Gastrocnemius medialis (tissue), 4 donors: ENCODE results near the gene MBTPS1. TPM values are rescaled to one million over a fixed set of nuclear protein-coding genes. Genes with fewer than 3 reads are reported as not detected.
"Not testable (repeated sequence)": the region's sequence is repeated elsewhere in the genome, so short reads cannot be mapped to it uniquely, and the experiment has no call there.

Source experiments
- ATAC-seq, 2 donors: fragments of 150-250 bp; one replicate each; pipeline ENCODE4 v1.9.1; 2016
- DNase-seq, 2 donors: peaks; one replicate each; pipeline ENCODE4 v3.0.0-alpha.2; 2019
- H3K27ac ChIP-seq, 4 donors: fragments of 200-600 bp; sonication (generic); 1 replicate in 1 of 4; 2 replicates in 3 of 4; pipeline ENCODE4 v1.5.1; 2016 to 2018; ENCODE audit warnings: mild to moderate bottlenecking in 2 of 4, moderate library complexity in 1 of 4
- H3K27me3 ChIP-seq, 3 donors: fragments of 200-600 bp; sonication (generic) in 2 of 3; 1 replicate in 1 of 3; 2 replicates in 2 of 3; pipeline versions ENCODE4 v1.5.1 to v1.6.0; 2016 to 2019; ENCODE audit warnings: mild to moderate bottlenecking in 1 of 3, moderate library complexity in 1 of 3
- H3K36me3 ChIP-seq, 2 donors: fragments of 200-600 bp; sonication (generic) in 1 of 2; one replicate each; pipeline ENCODE4 v1.5.1; 2017 to 2018
- H3K4me1 ChIP-seq, 2 donors: fragments of 200-600 bp; sonication (generic) in 1 of 2; one replicate each; pipeline ENCODE4 v1.5.1; 2016 to 2017; ENCODE audit warnings: mild to moderate bottlenecking in 2 of 2
- H3K4me3 ChIP-seq, 4 donors: fragments of 200-600 bp; sonication (generic) in 3 of 4; 1 replicate in 1 of 4; 2 replicates in 3 of 4; pipeline ENCODE4 v1.5.1; 2016 to 2019; ENCODE audit warnings: mild to moderate bottlenecking in 2 of 4
- H3K9me3 ChIP-seq, 3 donors: fragments of 200-600 bp; sonication (generic) in 2 of 3; 1 replicate in 1 of 3; 2 replicates in 2 of 3; pipeline ENCODE4 v1.5.1; 2016 to 2019
- POLR2A ChIP-seq, 2 donors: fragments of 450-650 bp; IDR thresholded peaks; one replicate each; pipeline ENCODE4 v1.6.1; 2017; ENCODE audit warnings: antibody characterized with exemption in 2 of 2, mild to moderate bottlenecking in 2 of 2, moderate library complexity in 2 of 2
- in situ Hi-C, 4 donors: fragments of 200-750 bp; cut with MboI; loops; one replicate each; pipeline versions ENCODE4 v1.15.0 to v1.8.0; 2017; ENCODE audit warnings: low sequenced_read_pairs in 4 of 4
- intact Hi-C: fragments of 100-400 bp; cut with DNase I; formaldehyde crosslinking; loops from one replicate; pipeline ENCODE4 v1.15.1; 2023; ENCODE audit warnings: low total_unique reads
- total RNA-seq, 4 donors: library from RNA; depleted of rRNA; stranded (reverse); fragments of >200 nt; gene quantifications; one replicate each; pipeline versions ENCODE4 v1.1.0 to v1.2.3, GENCODE V29; 2016
- TF ChIP-seq, protein P1 (sequence below), 5 experiments: fragments of 450-650 bp in 3 of 5; fragments of 200-600 bp in 2 of 5; sonication (generic) in 2 of 5; IDR thresholded peaks in 4 of 5; conservative IDR thresholded peaks in 1 of 5; 1 replicate in 4 of 5; 2 replicates in 1 of 5; pipeline ENCODE4 v1.5.1; 2016 to 2019; ENCODE audit warnings: antibody characterized with exemption in 5 of 5, mild to moderate bottlenecking in 3 of 5, moderate library complexity in 3 of 5

MBTPS1 gene
- total RNA-seq, 4 donors from 2014 or later = 28.8 to 44.3 (median 38.5) TPM

DNA sequence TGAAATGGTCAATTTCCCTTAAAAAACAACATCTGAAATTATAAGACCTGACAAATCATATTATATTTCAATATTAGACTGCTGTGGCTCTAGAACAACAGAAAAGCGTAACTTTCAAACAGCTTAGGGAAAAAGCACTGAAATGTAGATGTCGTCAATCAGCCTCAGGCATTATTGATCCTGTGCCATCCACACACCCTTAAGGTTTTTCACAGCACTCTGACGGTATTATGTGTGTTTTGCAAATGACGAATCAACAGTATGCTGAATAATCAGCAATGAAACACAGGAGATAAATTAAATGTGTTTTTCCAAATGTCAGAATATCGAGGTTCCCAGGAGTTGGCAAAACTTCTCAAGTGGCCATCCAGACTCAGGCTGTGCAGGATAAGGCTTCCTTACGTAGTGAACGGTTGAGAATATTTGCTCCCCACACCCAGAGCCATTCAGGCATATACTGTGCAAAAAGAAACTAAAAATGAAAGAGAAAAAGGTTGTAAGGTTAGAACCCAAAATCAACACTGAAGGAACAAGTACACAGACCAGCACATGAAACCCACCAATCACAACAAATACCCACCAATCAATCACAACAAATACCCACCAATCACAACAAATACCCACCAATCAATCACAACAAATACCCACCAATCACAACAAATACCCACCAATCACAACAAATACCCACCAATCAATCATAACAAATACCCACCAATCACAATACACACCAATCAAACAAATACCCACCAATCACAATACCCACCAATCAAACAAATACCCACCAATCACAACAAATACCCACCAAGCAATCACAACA lies 7.7 kb upstream of the MBTPS1 start:
- intact Hi-C loops = no loop called here
- Histone ChIP-seq H3K4me3 (no peak overlapping the region), H3K27me3 (no peaks in the 10 kb centered on the region), H3K36me3 (peaks cover 0 to 35% of the 10 kb centered on the region in 2 donors), H3K9me3 (no peaks in the 10 kb centered on the region), H3K27ac (no peak overlapping the region), H3K4me1 (no peaks in the 10 kb centered on the region)
- in situ Hi-C loops = no loop called here
- DNase-seq = no peak
- ATAC-seq = no peak
- TF ChIP-seq, protein P1, sequence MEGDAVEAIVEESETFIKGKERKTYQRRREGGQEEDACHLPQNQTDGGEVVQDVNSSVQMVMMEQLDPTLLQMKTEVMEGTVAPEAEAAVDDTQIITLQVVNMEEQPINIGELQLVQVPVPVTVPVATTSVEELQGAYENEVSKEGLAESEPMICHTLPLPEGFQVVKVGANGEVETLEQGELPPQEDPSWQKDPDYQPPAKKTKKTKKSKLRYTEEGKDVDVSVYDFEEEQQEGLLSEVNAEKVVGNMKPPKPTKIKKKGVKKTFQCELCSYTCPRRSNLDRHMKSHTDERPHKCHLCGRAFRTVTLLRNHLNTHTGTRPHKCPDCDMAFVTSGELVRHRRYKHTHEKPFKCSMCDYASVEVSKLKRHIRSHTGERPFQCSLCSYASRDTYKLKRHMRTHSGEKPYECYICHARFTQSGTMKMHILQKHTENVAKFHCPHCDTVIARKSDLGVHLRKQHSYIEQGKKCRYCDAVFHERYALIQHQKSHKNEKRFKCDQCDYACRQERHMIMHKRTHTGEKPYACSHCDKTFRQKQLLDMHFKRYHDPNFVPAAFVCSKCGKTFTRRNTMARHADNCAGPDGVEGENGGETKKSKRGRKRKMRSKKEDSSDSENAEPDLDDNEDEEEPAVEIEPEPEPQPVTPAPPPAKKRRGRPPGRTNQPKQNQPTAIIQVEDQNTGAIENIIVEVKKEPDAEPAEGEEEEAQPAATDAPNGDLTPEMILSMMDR (IDR thresholded peaks at IDR 0.05 in 4 of 5, conservative IDR thresholded peaks at IDR 0.05 in 1 of 5) = no peak
- no peak for TF ChIP-seq POLR2A (IDR thresholded peaks at IDR 0.05)

DNA sequence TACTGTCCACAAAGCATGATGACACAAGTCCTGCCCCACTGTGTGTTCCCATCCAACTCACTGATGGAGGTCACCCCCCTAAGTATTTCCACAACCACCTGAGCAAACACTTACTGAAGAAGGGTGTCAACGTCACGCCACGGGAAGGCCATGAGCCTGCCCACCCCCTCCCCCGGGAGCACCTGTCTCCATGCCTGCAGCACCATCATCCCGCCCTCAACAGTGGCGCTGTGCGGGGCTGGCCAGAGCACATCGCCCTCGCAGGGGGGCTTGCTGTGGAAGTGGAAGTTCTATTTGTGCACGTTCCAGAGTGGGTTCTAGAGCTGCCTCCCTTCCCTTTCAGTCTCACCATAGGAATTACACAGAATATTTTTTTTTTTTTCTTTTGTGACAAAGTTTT lies 4.3 kb upstream of the MBTPS1 start:
- in situ Hi-C loops = no loop called here
- TF ChIP-seq POLR2A (IDR thresholded peaks at IDR 0.05) = no peak
- TF ChIP-seq, protein P1 (IDR thresholded peaks at IDR 0.05 in 4 of 5, conservative IDR thresholded peaks at IDR 0.05 in 1 of 5) = no peak
- Histone ChIP-seq H3K4me1 (peaks cover 8 to 10% of the 10 kb centered on the region in 2 donors), H3K4me3 (no peak overlapping the region), H3K9me3 (no peaks in the 10 kb centered on the region), H3K27me3 (no peaks in the 10 kb centered on the region), H3K36me3 (peaks cover 0 to 20% of the 10 kb centered on the region in 2 donors), H3K27ac (no peak overlapping the region)
- intact Hi-C loops = no loop called here
- ATAC-seq = no peak
- no peak for DNase-seq

DNA sequence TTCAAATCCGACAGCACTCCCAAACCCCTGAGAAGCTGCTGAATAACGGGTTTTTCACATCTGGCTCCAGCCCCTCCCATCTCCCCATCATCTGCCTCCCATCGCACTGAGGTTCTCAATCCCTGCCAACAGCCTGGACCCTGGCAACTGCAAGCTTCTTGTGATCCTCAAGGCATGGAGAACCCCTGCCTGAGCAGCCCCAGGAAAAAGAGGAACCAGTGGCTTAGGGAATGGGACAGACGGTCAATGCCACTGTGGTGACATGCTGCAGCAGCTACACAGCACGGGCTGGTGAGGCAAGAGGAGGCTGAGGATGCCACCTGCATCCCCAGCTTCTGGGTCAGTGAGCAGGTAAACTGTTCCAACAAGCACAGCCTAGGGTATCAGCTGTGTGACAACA lies 3.3 kb upstream of the MBTPS1 start:
- Histone ChIP-seq H3K4me1 (peaks cover 16 to 17% of the 10 kb centered on the region in 2 donors), H3K4me3 (no peak overlapping the region), H3K36me3 (peaks cover 0 to 20% of the 10 kb centered on the region in 2 donors), H3K27me3 (no peaks in the 10 kb centered on the region), H3K27ac (no peak overlapping the region), H3K9me3 (no peaks in the 10 kb centered on the region)
- TF ChIP-seq POLR2A (IDR thresholded peaks at IDR 0.05) = no peak
- TF ChIP-seq, protein P1 (IDR thresholded peaks at IDR 0.05 in 4 of 5, conservative IDR thresholded peaks at IDR 0.05 in 1 of 5) = no peak
- no peak for DNase-seq
- intact Hi-C loops (no loop called here), in situ Hi-C loops (no loop called here)
- ATAC-seq = no peak

DNA sequence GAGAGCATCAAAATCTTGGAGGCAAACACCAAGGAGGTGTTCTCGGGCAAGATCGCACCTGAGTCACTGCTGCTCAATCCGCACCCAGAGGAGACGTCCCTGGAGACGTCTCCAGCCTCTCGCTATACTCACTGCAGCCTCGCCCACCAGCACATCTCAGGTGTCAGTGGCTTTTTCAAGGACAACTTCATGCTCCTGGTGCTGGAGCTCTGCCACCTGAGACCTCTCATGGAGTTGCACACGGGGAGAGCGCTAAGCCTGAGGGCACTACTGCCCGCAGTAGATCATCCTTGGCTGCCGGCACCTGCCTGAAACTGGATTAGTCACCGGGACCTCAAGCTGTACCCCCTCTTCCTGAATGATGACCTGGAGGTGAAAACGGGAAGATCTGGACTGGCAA lies 2.6 kb upstream of the MBTPS1 start:
- DNase-seq = no peak
- in situ Hi-C loops = no loop called here
- H3K36me3 ChIP-seq = peaks cover 0 to 18% of the 10 kb centered on the region in 2 donors
- TF ChIP-seq, protein P1 (IDR thresholded peaks at IDR 0.05 in 4 of 5, conservative IDR thresholded peaks at IDR 0.05 in 1 of 5) = no peak
- no peak for TF ChIP-seq POLR2A (IDR thresholded peaks at IDR 0.05)
- no peak overlapping the region for H3K4me3 ChIP-seq
- no peak for ATAC-seq
- intact Hi-C loops = no loop called here
- no peak overlapping the region for H3K27ac ChIP-seq
- peaks cover 18 to 24% of the 10 kb centered on the region in 2 donors for H3K4me1 ChIP-seq
- no peaks in the 10 kb centered on the region for H3K9me3 ChIP-seq
- no peaks in the 10 kb centered on the region for H3K27me3 ChIP-seq

DNA sequence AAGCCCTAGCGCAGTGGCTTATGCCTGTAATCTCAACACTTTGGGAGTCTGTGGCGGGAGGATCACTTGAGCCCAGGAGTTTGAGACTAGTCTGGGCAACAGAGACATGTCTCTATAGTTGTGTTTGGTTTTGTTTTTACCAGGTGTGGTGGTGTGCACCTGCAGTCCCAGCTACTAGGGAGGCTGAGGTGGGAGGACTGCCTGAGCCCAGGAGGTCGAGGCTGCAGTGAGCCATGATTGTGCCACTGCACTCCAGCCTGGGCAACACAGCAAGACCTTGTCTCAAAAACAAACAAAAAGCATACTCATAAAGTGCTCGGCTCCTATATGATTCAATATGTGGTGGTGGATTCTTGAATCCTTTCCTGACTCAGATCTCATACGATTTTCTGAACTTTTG lies 1.6 kb upstream of the MBTPS1 start:
- ATAC-seq, in situ Hi-C loops, H3K27ac ChIP-seq, intact Hi-C loops, H3K27me3 ChIP-seq, H3K4me3 ChIP-seq, H3K9me3 ChIP-seq, DNase-seq: not testable (repeated sequence)
- Histone ChIP-seq H3K4me1 (peaks cover 23 to 33% of the 10 kb centered on the region in 2 donors), H3K36me3 (peaks cover 0 to 13% of the 10 kb centered on the region in 2 donors)
